Measurements from ENCODE around the gene ENC1. TPM values are rescaled to one million over a fixed set of nuclear protein-coding genes. Genes with fewer than 3 reads are reported as not detected.
"Not testable (repeated sequence)": the region's sequence is repeated elsewhere in the genome, so short reads cannot be mapped to it uniquely, and the experiment has no call there.

The ENC1 gene
- total RNA-seq, 4 donors from 2014 or later: 6.4 to 19.4 (median 13.0) TPM

- Histone ChIP-seq H3K4me3 (no peak overlapping the region), H3K27me3 (no peaks in the 10 kb centered on the region), H3K4me1 (no peaks in the 10 kb centered on the region), H3K27ac (no peak overlapping the region), H3K36me3 (no peaks in the 10 kb centered on the region), H3K9me3 (no peaks in the 10 kb centered on the region)
- WGBS: 67% methylated on average over 4 of the region's 4 CpGs
- TF ChIP-seq EP300 (IDR thresholded peaks at IDR 0.05) (no peak), CTCF (IDR thresholded peaks at IDR 0.05) (no peak), POLR2AphosphoS5 (IDR thresholded peaks at IDR 0.05) (no peak), POLR2A (IDR thresholded peaks at IDR 0.05) (no peak)
- DNase-seq (ENCODE audit: low spot score in 2 of 2): no peak
Measured at GRCh38 chr5:74679966-74680365, 39.4 kb upstream of the ENC1 start.

- H3K27ac ChIP-seq; H3K4me3 ChIP-seq; DNase-seq (ENCODE audit: low spot score in 2 of 2); H3K27me3 ChIP-seq; H3K9me3 ChIP-seq; H3K36me3 ChIP-seq; H3K4me1 ChIP-seq: not testable (repeated sequence)
- 90% methylated on average over 3 of the region's 3 CpGs for WGBS
Measured at GRCh38 chr5:74679300-74679699, 38.8 kb upstream of the ENC1 start.

- not testable (repeated sequence) for H3K9me3 ChIP-seq; H3K36me3 ChIP-seq; H3K27me3 ChIP-seq; H3K4me3 ChIP-seq; DNase-seq (ENCODE audit: low spot score in 2 of 2); H3K4me1 ChIP-seq; H3K27ac ChIP-seq
- WGBS: 80% methylated on average over 3 of the region's 3 CpGs
Measured at GRCh38 chr5:74678123-74678522, 37.6 kb upstream of the ENC1 start.

GRCh38 chr5:74676466-74676865 lies 35.9 kb upstream of the ENC1 start:
- not testable (repeated sequence) for H3K4me3 ChIP-seq; H3K9me3 ChIP-seq; H3K36me3 ChIP-seq; H3K27me3 ChIP-seq; H3K27ac ChIP-seq; DNase-seq (ENCODE audit: low spot score in 2 of 2)
- peaks cover 16% of the 10 kb centered on the region for H3K4me1 ChIP-seq
- 91% methylated on average over 6 of the region's 6 CpGs for WGBS

- DNase-seq (ENCODE audit: low spot score in 2 of 2): no peak
- no peaks in the 10 kb centered on the region for H3K27me3 ChIP-seq
- H3K9me3 ChIP-seq: no peaks in the 10 kb centered on the region
- peaks cover 16% of the 10 kb centered on the region for H3K4me1 ChIP-seq
- peak overlapping the region; percentile 31 for H3K4me3 ChIP-seq
- H3K27ac ChIP-seq: no peak overlapping the region
- no peaks in the 10 kb centered on the region for H3K36me3 ChIP-seq
- 48% methylated on average over 5 of the region's 6 CpGs for WGBS
- TF ChIP-seq CTCF (IDR thresholded peaks at IDR 0.05) (peak in 1 of 2 donors; percentile 11), POLR2AphosphoS5 (IDR thresholded peaks at IDR 0.05) (no peak)
Measured at GRCh38 chr5:74673011-74673790, 32.7 kb upstream of the ENC1 start.

- Histone ChIP-seq H3K4me3 (no peak overlapping the region), H3K9me3 (no peaks in the 10 kb centered on the region), H3K27me3 (no peaks in the 10 kb centered on the region), H3K27ac (no peak overlapping the region), H3K36me3 (no peaks in the 10 kb centered on the region), H3K4me1 (peaks cover 16% of the 10 kb centered on the region)
- 45% methylated on average over 5 of the region's 5 CpGs for WGBS
- TF ChIP-seq CTCF (IDR thresholded peaks at IDR 0.05): no peak
- no peak for TF ChIP-seq EP300 (IDR thresholded peaks at IDR 0.05)
- TF ChIP-seq POLR2A (IDR thresholded peaks at IDR 0.05): no peak
- TF ChIP-seq POLR2AphosphoS5 (IDR thresholded peaks at IDR 0.05): no peak
- no peak for DNase-seq (ENCODE audit: low spot score in 2 of 2)
Measured at GRCh38 chr5:74672215-74672877, 31.8 kb upstream of the ENC1 start.

Measured in suprapubic skin (tissue), 4 donors.